HG03575 (cell line): ENCODE results near the gene SLAMF7.

ENCODE experiments used
- ATAC-seq: cut with Tn5 transposase; IDR thresholded peaks from one replicate; pipeline ENCODE4 v1.9.1; 2021; ENCODE audit not compliant: unreplicated experiment, insufficient number of reproducible peaks, low FRiP score; ENCODE audit errors: extremely low read depth

Gene SLAMF7

GRCh38 chr1:160742428-160743127 is 3.5 kb downstream of the SLAMF7 start:
- ATAC-seq = no peak

- no peak for ATAC-seq
These were observed 4.2 kb downstream of the SLAMF7 start for GRCh38 chr1:160743266-160743665.

- no peak for ATAC-seq
These were observed 5.3 kb downstream of the SLAMF7 start for GRCh38 chr1:160744199-160744851.

GRCh38 chr1:160744852-160745520 is 5.9 kb downstream of the SLAMF7 start:
- ATAC-seq = no peak

GRCh38 chr1:160745551-160745950 is 6.5 kb downstream of the SLAMF7 start:
- no peak for ATAC-seq

GRCh38 chr1:160746836-160747500 is 7.9 kb downstream of the SLAMF7 start:
- no peak for ATAC-seq

GRCh38 chr1:160747717-160748116 is 8.7 kb downstream of the SLAMF7 start:
- ATAC-seq = no peak

- ATAC-seq = no peak
These were observed 9.3 kb downstream of the SLAMF7 start for GRCh38 chr1:160748181-160748877.

GRCh38 chr1:160748878-160749269 is 9.8 kb downstream of the SLAMF7 start:
- no peak for ATAC-seq

GRCh38 chr1:160750608-160751007 is 11.6 kb downstream of the SLAMF7 start:
- ATAC-seq = no peak

GRCh38 chr1:160752406-160752805 is 13.4 kb downstream of the SLAMF7 start:
- ATAC-seq = no peak

- no peak for ATAC-seq
These were observed 13.9 kb downstream of the SLAMF7 start for GRCh38 chr1:160752924-160753323.

- ATAC-seq = no peak
These were observed 14.5 kb downstream of the SLAMF7 start for GRCh38 chr1:160753594-160753993.

GRCh38 chr1:160755461-160755860 is 16.4 kb downstream of the SLAMF7 start:
- ATAC-seq = no peak

GRCh38 chr1:160755911-160756848 is 17.1 kb downstream of the SLAMF7 start:
- ATAC-seq = no peak

GRCh38 chr1:160756849-160757201 is 17.8 kb downstream of the SLAMF7 start:
- ATAC-seq = no peak

- ATAC-seq = no peak
These were observed 19.5 kb downstream of the SLAMF7 start for GRCh38 chr1:160758521-160758920.

- ATAC-seq = no peak
These were observed 20.7 kb downstream of the SLAMF7 start for GRCh38 chr1:160759740-160760139.
